Naive B cell (primary cell): ENCODE measurements around the gene IDH3B. TPM values are rescaled to one million over a fixed set of nuclear protein-coding genes. Genes with fewer than 3 reads are reported as not detected.

ENCODE experiments used
- ATAC-seq, 2 donors: fragments of 150-1000 bp; cut with Tn5 transposase; 2 replicates each; pipeline ENCODE4 v1.10.0; 2021; ENCODE audit warnings: low read depth in 2 of 2, mild to moderate bottlenecking in 2 of 2, moderate library complexity in 2 of 2
- DNase-seq: peaks from one replicate; pipeline ENCODE4 v3.0.0; 2022
- H3K27ac Mint-ChIP-seq, 6 donors: one replicate each; pipeline ENCODE4 v1.8.0; 2020 to 2022; ENCODE audit warnings: mild to moderate bottlenecking in 6 of 6, mixed read lengths in 6 of 6, moderate library complexity in 5 of 6, inconsistent platforms in 2 of 6
- H3K27me3 Mint-ChIP-seq, 3 donors: one replicate each; pipeline ENCODE4 v1.8.0; 2021 to 2022; ENCODE audit warnings: mixed read lengths in 3 of 3, mild to moderate bottlenecking in 1 of 3
- H3K36me3 Mint-ChIP-seq, 2 donors: one replicate each; pipeline ENCODE4 v1.8.0; 2020 to 2022; ENCODE audit warnings: mixed read lengths in 2 of 2, inconsistent platforms in 1 of 2, mild to moderate bottlenecking in 1 of 2
- H3K4me1 Mint-ChIP-seq, 3 donors: one replicate each; pipeline ENCODE4 v1.8.0; 2020 to 2022; ENCODE audit warnings: mixed read lengths in 3 of 3, inconsistent platforms in 1 of 3, mild to moderate bottlenecking in 1 of 3, moderate library complexity in 1 of 3
- H3K4me3 Mint-ChIP-seq, 8 donors: one replicate each; pipeline ENCODE4 v1.8.0; 2020 to 2022; ENCODE audit warnings: mild to moderate bottlenecking in 8 of 8, mixed read lengths in 8 of 8, moderate library complexity in 8 of 8, inconsistent platforms in 2 of 8
- H3K9me3 Mint-ChIP-seq, 7 donors: one replicate each; pipeline ENCODE4 v1.8.0; 2020 to 2022; ENCODE audit warnings: mixed read lengths in 7 of 7, mild to moderate bottlenecking in 5 of 7, inconsistent platforms in 2 of 7, moderate library complexity in 1 of 7
- polyA plus RNA-seq, 6 donors: library from polyadenylated mRNA; unstranded; fragments of 300-500 nt; fragmentation: Illumina TruSeq; gene quantifications; one replicate each; pipeline ENCODE4 v1.2.3, GENCODE V29; 2021; ENCODE audit warnings: low read depth in 6 of 6

The IDH3B gene
- polyA plus RNA-seq, 6 donors from 2014 or later = 110 to 149 (median 128) TPM

- DNase-seq (no peak), ATAC-seq (no peak)
- H3K36me3 Mint-ChIP-seq = peaks cover 24 to 47% of the 10 kb centered on the region in 2 donors
- H3K27me3 Mint-ChIP-seq = peaks cover 0 to 10% (median 9%) of the 10 kb centered on the region in 3 donors
- peaks cover 0 to 5% (median 0%) of the 10 kb centered on the region in 7 donors for H3K9me3 Mint-ChIP-seq
- H3K4me1 Mint-ChIP-seq = peaks cover 19 to 39% (median 35%) of the 10 kb centered on the region in 3 donors
- H3K27ac Mint-ChIP-seq = peak overlapping the region; percentile 90 to 98 (median 94)
- peak overlapping the region; percentile 87 to 99 (median 96) for H3K4me3 Mint-ChIP-seq
Observed at GRCh38 chr20:2663364-2663886, 591 bp downstream of the IDH3B start.

- no peak for DNase-seq
- H3K36me3 Mint-ChIP-seq = peaks cover 46 to 72% of the 10 kb centered on the region in 2 donors
- H3K4me3 Mint-ChIP-seq = peak overlapping the region in 1 of 8 donors; percentile 62
- H3K27ac Mint-ChIP-seq = peak overlapping the region in 2 of 6 donors; percentile 29 to 33
- no peaks in the 10 kb centered on the region for H3K27me3 Mint-ChIP-seq
- H3K4me1 Mint-ChIP-seq = peaks cover 35 to 45% (median 43%) of the 10 kb centered on the region in 3 donors
- peaks cover 0 to 5% (median 0%) of the 10 kb centered on the region in 7 donors for H3K9me3 Mint-ChIP-seq
- no peak for ATAC-seq
Observed at GRCh38 chr20:2659547-2659946, 4.5 kb downstream of the IDH3B start.

- no peaks in the 10 kb centered on the region for H3K27me3 Mint-ChIP-seq
- H3K4me3 Mint-ChIP-seq = peak overlapping the region in 2 of 8 donors; percentile 64 to 67
- H3K27ac Mint-ChIP-seq = peak overlapping the region in 2 of 6 donors; percentile 53 to 84
- H3K9me3 Mint-ChIP-seq = peaks cover 0 to 2% (median 0%) of the 10 kb centered on the region in 7 donors
- DNase-seq (no peak), ATAC-seq (no peak)
- H3K36me3 Mint-ChIP-seq = peaks cover 41 to 64% of the 10 kb centered on the region in 2 donors
- H3K4me1 Mint-ChIP-seq = peaks cover 38 to 45% (median 44%) of the 10 kb centered on the region in 3 donors
Observed at GRCh38 chr20:2658414-2659354, 5.3 kb downstream of the IDH3B start.

- Mint-ChIP-seq H3K4me1 (peaks cover 41 to 44% (median 42%) of the 10 kb centered on the region in 3 donors), H3K4me3 (peak overlapping the region in 2 of 8 donors; percentile 59 to 67), H3K36me3 (peaks cover 41 to 64% of the 10 kb centered on the region in 2 donors)
Observed at GRCh38 chr20:2657674-2658073, 6.3 kb downstream of the IDH3B start.

GRCh38 chr20:2657241-2657640 lies 6.8 kb downstream of the IDH3B start:
- no peak for ATAC-seq

More at GRCh38 chr20:2657674-2658073, 6.3 kb downstream of the IDH3B start:
- Mint-ChIP-seq H3K9me3 (peaks cover 0 to 2% (median 0%) of the 10 kb centered on the region in 7 donors), H3K27ac (peak overlapping the region in 4 of 6 donors; percentile 49 to 65 (median 58)), H3K27me3 (no peaks in the 10 kb centered on the region)
- no peak for ATAC-seq
- DNase-seq = no peak

GRCh38 chr20:2656471-2657117 lies 7.4 kb downstream of the IDH3B start:
- DNase-seq (no peak), ATAC-seq (no peak)
- peak overlapping the region in 5 of 6 donors; percentile 22 to 86 (median 38) for H3K27ac Mint-ChIP-seq
- H3K36me3 Mint-ChIP-seq = peaks cover 37 to 53% of the 10 kb centered on the region in 2 donors
- H3K4me3 Mint-ChIP-seq = peak overlapping the region in 2 of 8 donors; percentile 29 to 67
- peaks cover 0 to 2% (median 0%) of the 10 kb centered on the region in 7 donors for H3K9me3 Mint-ChIP-seq
- H3K4me1 Mint-ChIP-seq = peaks cover 33 to 38% (median 37%) of the 10 kb centered on the region in 3 donors
- no peaks in the 10 kb centered on the region for H3K27me3 Mint-ChIP-seq

More at GRCh38 chr20:2657241-2657640, 6.8 kb downstream of the IDH3B start:
- Mint-ChIP-seq H3K4me3 (peak overlapping the region in 1 of 8 donors; percentile 67), H3K9me3 (peaks cover 0 to 2% (median 0%) of the 10 kb centered on the region in 7 donors), H3K36me3 (peaks cover 41 to 60% of the 10 kb centered on the region in 2 donors), H3K4me1 (peaks cover 37 to 41% (median 39%) of the 10 kb centered on the region in 3 donors), H3K27ac (peak overlapping the region in 3 of 6 donors; percentile 38 to 86 (median 49)), H3K27me3 (no peaks in the 10 kb centered on the region)
- DNase-seq = no peak

GRCh38 chr20:2655331-2656116 lies 8.5 kb downstream of the IDH3B start:
- Mint-ChIP-seq H3K36me3 (peaks cover 33 to 47% of the 10 kb centered on the region in 2 donors), H3K27me3 (no peaks in the 10 kb centered on the region), H3K4me3 (peak overlapping the region in 2 of 8 donors; percentile 25 to 94), H3K4me1 (peaks cover 30 to 41% (median 38%) of the 10 kb centered on the region in 3 donors), H3K27ac (peak overlapping the region in 4 of 6 donors; percentile 6 to 91 (median 12)), H3K9me3 (peaks cover 0 to 2% (median 0%) of the 10 kb centered on the region in 7 donors)
- ATAC-seq (no peak), DNase-seq (no peak)

GRCh38 chr20:2654831-2655230 lies 9.2 kb downstream of the IDH3B start:
- Mint-ChIP-seq H3K36me3 (peaks cover 26 to 40% of the 10 kb centered on the region in 2 donors), H3K9me3 (peaks cover 0 to 2% (median 0%) of the 10 kb centered on the region in 7 donors), H3K4me1 (peaks cover 23 to 46% (median 38%) of the 10 kb centered on the region in 3 donors)

GRCh38 chr20:2654384-2654822 lies 9.6 kb downstream of the IDH3B start:
- Mint-ChIP-seq H3K27me3 (no peaks in the 10 kb centered on the region), H3K9me3 (peaks cover 0 to 2% (median 0%) of the 10 kb centered on the region in 7 donors), H3K4me1 (peaks cover 19 to 47% (median 38%) of the 10 kb centered on the region in 3 donors), H3K36me3 (peaks cover 26 to 36% of the 10 kb centered on the region in 2 donors), H3K27ac (peak overlapping the region in 5 of 6 donors; percentile 56 to 91 (median 69)), H3K4me3 (peak overlapping the region in 7 of 8 donors; percentile 79 to 94 (median 89))
- DNase-seq = no peak
- no peak for ATAC-seq

More at GRCh38 chr20:2654831-2655230, 9.2 kb downstream of the IDH3B start:
- H3K27ac Mint-ChIP-seq = peak overlapping the region in 4 of 6 donors; percentile 56 to 91 (median 76)
- ATAC-seq (no peak), DNase-seq (no peak)
- peak overlapping the region in 7 of 8 donors; percentile 52 to 94 (median 88) for H3K4me3 Mint-ChIP-seq
- H3K27me3 Mint-ChIP-seq = no peaks in the 10 kb centered on the region

- peak overlapping the region; percentile 88 to 95 (median 90) for H3K4me3 Mint-ChIP-seq
- H3K4me1 Mint-ChIP-seq = peaks cover 16 to 47% (median 34%) of the 10 kb centered on the region in 3 donors
- ATAC-seq = no peak
- no peaks in the 10 kb centered on the region for H3K27me3 Mint-ChIP-seq
- peaks cover 23 to 30% of the 10 kb centered on the region in 2 donors for H3K36me3 Mint-ChIP-seq
- H3K27ac Mint-ChIP-seq = peak overlapping the region; percentile 89 to 97 (median 96)
- no peak for DNase-seq
- H3K9me3 Mint-ChIP-seq = peaks cover 0 to 2% (median 0%) of the 10 kb centered on the region in 7 donors
Observed at GRCh38 chr20:2653556-2654383, 10.2 kb downstream of the IDH3B start.
